Gastrocnemius medialis (tissue), 4 donors: ENCODE results near the gene SLC45A1. TPM values are rescaled to one million over a fixed set of nuclear protein-coding genes. Genes with fewer than 3 reads are reported as not detected.

Experiments used
- ATAC-seq, 2 donors: fragments of 150-250 bp; one replicate each; pipeline ENCODE4 v1.9.1; 2016
- DNase-seq, 2 donors: peaks; one replicate each; pipeline ENCODE4 v3.0.0-alpha.2; 2019
- H3K27ac ChIP-seq, 4 donors: fragments of 200-600 bp; sonication (generic); 1 replicate in 1 of 4; 2 replicates in 3 of 4; pipeline ENCODE4 v1.5.1; 2016 to 2018; ENCODE audit warnings: mild to moderate bottlenecking in 2 of 4, moderate library complexity in 1 of 4
- H3K27me3 ChIP-seq, 3 donors: fragments of 200-600 bp; sonication (generic) in 2 of 3; 1 replicate in 1 of 3; 2 replicates in 2 of 3; pipeline versions ENCODE4 v1.5.1 to v1.6.0; 2016 to 2019; ENCODE audit warnings: mild to moderate bottlenecking in 1 of 3, moderate library complexity in 1 of 3
- H3K36me3 ChIP-seq, 2 donors: fragments of 200-600 bp; sonication (generic) in 1 of 2; one replicate each; pipeline ENCODE4 v1.5.1; 2017 to 2018
- H3K4me1 ChIP-seq, 2 donors: fragments of 200-600 bp; sonication (generic) in 1 of 2; one replicate each; pipeline ENCODE4 v1.5.1; 2016 to 2017; ENCODE audit warnings: mild to moderate bottlenecking in 2 of 2
- H3K4me3 ChIP-seq, 4 donors: fragments of 200-600 bp; sonication (generic) in 3 of 4; 1 replicate in 1 of 4; 2 replicates in 3 of 4; pipeline ENCODE4 v1.5.1; 2016 to 2019; ENCODE audit warnings: mild to moderate bottlenecking in 2 of 4
- H3K9me3 ChIP-seq, 3 donors: fragments of 200-600 bp; sonication (generic) in 2 of 3; 1 replicate in 1 of 3; 2 replicates in 2 of 3; pipeline ENCODE4 v1.5.1; 2016 to 2019
- POLR2A ChIP-seq, 2 donors: fragments of 450-650 bp; IDR thresholded peaks; one replicate each; pipeline ENCODE4 v1.6.1; 2017; ENCODE audit warnings: antibody characterized with exemption in 2 of 2, mild to moderate bottlenecking in 2 of 2, moderate library complexity in 2 of 2
- in situ Hi-C, 4 donors: fragments of 200-750 bp; cut with MboI; loops; one replicate each; pipeline versions ENCODE4 v1.15.0 to v1.8.0; 2017; ENCODE audit warnings: low sequenced_read_pairs in 4 of 4
- intact Hi-C: fragments of 100-400 bp; cut with DNase I; formaldehyde crosslinking; loops from one replicate; pipeline ENCODE4 v1.15.1; 2023; ENCODE audit warnings: low total_unique reads
- total RNA-seq, 4 donors: library from RNA; depleted of rRNA; stranded (reverse); fragments of >200 nt; gene quantifications; one replicate each; pipeline versions ENCODE4 v1.1.0 to v1.2.3, GENCODE V29; 2016
- TF ChIP-seq, protein P1 (sequence below), 5 experiments: fragments of 450-650 bp in 3 of 5; fragments of 200-600 bp in 2 of 5; sonication (generic) in 2 of 5; IDR thresholded peaks in 4 of 5; conservative IDR thresholded peaks in 1 of 5; 1 replicate in 4 of 5; 2 replicates in 1 of 5; pipeline ENCODE4 v1.5.1; 2016 to 2019; ENCODE audit warnings: antibody characterized with exemption in 5 of 5, mild to moderate bottlenecking in 3 of 5, moderate library complexity in 3 of 5

Gene SLC45A1
- total RNA-seq, 4 donors from 2014 or later = 0.56 to 2.9 (median 0.68) TPM

DNA sequence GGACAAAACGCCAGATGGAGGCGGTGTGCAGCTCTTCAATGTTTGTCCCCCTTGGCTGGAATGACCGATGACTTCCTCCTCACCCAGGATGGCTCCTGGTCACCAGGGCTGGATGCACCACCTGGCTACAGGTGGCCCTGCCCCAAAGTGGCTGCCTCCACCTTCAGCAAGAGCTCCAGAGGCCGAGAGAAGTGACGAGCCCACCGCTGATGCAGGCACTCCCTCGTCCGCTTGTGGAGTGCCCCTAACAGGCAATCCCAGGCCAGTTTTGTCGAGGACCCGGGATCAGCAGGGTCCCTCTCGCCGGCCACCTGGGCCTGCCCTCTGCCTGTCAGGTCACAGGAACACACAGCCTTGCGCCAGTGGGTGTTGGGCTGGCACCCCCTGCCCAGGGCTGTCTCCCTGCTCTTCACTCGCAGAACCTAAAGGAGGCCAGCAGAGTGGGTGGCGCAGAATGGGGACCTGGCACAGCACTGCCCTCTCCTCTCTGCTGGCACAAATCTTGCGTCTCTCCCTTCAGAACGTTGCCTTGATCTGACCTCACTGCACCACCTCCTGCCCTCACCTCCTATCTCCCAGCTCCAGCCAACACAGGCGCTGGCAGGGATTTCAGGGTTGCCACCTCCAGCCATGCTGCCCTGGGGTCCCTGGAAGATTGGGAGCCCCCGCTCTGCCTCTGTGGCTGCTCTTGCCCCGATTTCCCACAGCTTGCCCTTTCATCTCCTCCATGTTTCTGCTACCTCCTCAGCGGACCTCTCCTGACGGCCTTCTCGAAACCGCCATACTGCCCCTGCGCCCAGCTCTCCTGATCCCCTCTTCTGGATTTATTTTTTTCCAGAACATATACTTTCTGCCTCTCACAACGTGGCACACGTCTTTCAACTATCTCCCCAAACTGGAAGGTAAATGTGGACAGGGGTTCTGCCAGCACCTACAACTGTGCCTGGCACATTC, 38.6 kb downstream of the SLC45A1 start:
- peaks cover 32 to 40% of the 10 kb centered on the region in 2 donors for H3K4me1 ChIP-seq
- TF ChIP-seq POLR2A (IDR thresholded peaks at IDR 0.05) = no peak
- TF ChIP-seq, protein P1, sequence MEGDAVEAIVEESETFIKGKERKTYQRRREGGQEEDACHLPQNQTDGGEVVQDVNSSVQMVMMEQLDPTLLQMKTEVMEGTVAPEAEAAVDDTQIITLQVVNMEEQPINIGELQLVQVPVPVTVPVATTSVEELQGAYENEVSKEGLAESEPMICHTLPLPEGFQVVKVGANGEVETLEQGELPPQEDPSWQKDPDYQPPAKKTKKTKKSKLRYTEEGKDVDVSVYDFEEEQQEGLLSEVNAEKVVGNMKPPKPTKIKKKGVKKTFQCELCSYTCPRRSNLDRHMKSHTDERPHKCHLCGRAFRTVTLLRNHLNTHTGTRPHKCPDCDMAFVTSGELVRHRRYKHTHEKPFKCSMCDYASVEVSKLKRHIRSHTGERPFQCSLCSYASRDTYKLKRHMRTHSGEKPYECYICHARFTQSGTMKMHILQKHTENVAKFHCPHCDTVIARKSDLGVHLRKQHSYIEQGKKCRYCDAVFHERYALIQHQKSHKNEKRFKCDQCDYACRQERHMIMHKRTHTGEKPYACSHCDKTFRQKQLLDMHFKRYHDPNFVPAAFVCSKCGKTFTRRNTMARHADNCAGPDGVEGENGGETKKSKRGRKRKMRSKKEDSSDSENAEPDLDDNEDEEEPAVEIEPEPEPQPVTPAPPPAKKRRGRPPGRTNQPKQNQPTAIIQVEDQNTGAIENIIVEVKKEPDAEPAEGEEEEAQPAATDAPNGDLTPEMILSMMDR (IDR thresholded peaks at IDR 0.05 in 4 of 5, conservative IDR thresholded peaks at IDR 0.05 in 1 of 5) = no peak
- H3K36me3 ChIP-seq = peaks cover 10 to 89% of the 10 kb centered on the region in 2 donors

DNA sequence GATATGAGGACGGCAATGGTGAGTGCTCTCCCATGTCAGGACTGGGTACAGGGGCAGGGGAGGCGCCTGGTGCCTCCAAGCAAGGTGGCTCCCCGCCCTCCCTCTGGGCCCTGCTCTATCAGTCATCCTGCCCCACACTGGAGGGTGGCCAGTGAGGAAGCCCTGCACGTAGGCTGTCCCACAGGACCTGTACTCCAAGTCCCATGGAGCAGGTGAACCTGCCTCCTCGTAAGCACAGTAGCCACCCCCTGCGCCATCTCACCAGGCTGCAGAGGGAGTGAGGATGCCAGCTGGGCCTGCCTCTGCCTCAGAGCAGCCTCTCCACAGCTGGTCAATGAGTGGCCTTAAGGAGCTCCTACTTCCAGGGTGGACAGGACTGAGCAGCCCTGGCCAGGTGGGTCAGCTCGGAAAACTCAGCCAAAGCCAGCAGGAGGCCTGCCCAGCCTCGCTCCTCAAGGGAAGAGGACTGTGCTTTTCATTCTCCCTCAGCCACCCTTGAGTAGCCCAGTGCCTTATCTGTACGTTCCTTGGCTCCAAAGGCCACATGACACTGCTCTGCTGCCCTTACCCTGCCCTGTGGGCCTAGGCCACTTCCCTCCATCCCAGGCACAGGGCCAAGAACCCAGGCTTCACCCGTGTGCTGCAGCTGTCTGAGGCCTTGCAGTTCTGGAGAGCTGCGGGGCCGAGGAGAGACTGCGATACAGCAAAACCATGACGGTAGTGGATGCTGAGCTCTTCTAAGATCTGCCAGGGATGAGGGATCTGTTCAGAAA, 39.6 kb downstream of the SLC45A1 start:
- Histone ChIP-seq H3K27me3 (no peaks in the 10 kb centered on the region), H3K36me3 (peaks cover 11 to 99% of the 10 kb centered on the region in 2 donors), H3K4me3 (no peak overlapping the region), H3K27ac (peak overlapping the region; percentile 44 to 95 (median 74)), H3K4me1 (peaks cover 27 to 40% of the 10 kb centered on the region in 2 donors), H3K9me3 (no peaks in the 10 kb centered on the region)
- intact Hi-C loops (no loop called here), in situ Hi-C loops (no loop called here)
- DNase-seq (no peak), ATAC-seq (no peak)
- TF ChIP-seq, protein P1 (IDR thresholded peaks at IDR 0.05 in 4 of 5, conservative IDR thresholded peaks at IDR 0.05 in 1 of 5) = no peak
- no peak for TF ChIP-seq POLR2A (IDR thresholded peaks at IDR 0.05)

More for the DNA sequence above, 38.6 kb downstream of the SLC45A1 start:
- Histone ChIP-seq H3K27ac (peak overlapping the region; percentile 44 to 95 (median 74)), H3K9me3 (no peaks in the 10 kb centered on the region), H3K27me3 (no peaks in the 10 kb centered on the region), H3K4me3 (no peak overlapping the region)
- ATAC-seq (no peak), DNase-seq (no peak)
- intact Hi-C loops (no loop called here), in situ Hi-C loops (no loop called here)

DNA sequence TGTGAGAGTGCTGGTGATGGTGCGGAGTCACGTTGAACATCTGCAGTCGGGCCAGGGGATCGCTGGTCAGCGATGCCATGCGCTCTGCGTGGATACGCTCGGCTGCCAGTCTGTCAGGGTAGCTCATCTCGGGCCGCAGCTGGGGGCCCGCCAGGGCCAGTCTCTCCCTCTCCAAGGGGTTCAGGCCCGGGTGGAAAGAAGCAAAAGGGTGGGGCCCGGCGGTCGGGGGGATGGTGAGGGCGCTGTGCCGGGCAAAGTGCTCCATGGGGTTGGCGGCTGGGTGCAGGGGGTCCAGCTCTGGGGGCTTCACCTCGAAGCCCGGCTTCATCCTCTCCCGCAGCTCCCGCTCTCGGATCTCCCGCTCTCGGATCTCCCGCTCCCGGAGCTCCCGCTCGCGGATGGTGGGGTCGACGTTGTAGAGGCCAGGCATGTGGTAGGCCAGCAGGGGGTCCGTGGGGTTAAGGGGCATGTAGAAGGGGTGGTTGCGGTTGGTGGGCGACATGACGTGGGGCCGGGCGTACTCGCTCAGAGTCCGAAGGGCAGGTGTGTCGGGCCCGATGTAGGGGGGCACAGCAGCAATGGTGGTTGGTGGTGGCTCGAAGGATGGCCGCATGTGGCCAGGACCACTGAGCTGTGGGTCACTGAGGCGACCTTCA, 40.5 kb downstream of the SLC45A1 start:
- no peak for ATAC-seq
- DNase-seq = no peak
- no peaks in the 10 kb centered on the region for H3K27me3 ChIP-seq
- H3K27ac ChIP-seq = peak overlapping the region; percentile 44 to 95 (median 74)
- H3K4me1 ChIP-seq = peaks cover 30 to 38% of the 10 kb centered on the region in 2 donors
- H3K4me3 ChIP-seq = no peak overlapping the region
- intact Hi-C loops (no loop called here), in situ Hi-C loops (no loop called here)
- TF ChIP-seq POLR2A (IDR thresholded peaks at IDR 0.05) = no peak
- TF ChIP-seq, protein P1 (IDR thresholded peaks at IDR 0.05 in 4 of 5, conservative IDR thresholded peaks at IDR 0.05 in 1 of 5) = no peak
- H3K36me3 ChIP-seq = peaks cover 11 to 100% of the 10 kb centered on the region in 2 donors
- no peaks in the 10 kb centered on the region for H3K9me3 ChIP-seq

DNA sequence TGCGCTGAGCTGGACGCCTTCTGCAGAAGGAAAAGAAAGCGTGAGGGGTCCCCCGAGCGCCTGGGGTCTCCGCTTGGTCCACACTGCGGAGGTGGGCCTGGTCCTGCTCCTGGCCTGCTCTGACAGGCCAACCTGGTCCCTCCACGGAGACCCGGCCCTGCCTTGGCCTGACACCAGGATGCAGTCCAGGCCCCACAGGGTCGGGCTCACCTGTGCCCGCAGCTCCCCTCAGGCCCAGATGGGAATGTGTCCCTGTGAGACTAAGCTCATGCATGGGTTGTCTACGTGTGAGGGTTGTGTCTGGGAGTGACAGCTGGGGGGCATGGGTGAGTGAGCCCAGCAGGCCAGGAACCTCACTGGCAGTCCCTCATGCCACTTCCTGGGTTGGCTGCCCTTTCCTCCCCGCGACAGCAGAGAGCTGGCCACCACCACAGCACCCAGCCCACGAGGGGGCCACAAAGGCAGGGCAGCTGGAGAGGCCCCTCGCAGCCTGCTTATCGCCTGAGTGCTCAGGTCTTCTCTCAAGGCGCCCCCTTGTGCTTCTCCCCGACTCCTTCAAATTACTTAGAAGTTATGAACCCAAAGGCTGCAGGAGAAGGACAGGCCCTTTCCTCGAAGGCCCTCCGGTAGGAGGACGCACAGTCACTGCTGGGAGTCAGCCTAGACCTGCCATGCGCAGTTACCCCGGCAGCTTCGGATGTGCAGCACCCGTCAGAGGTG, 41.1 kb downstream of the SLC45A1 start:
- intact Hi-C loops = no loop called here
- peaks cover 11 to 100% of the 10 kb centered on the region in 2 donors for H3K36me3 ChIP-seq
- no peaks in the 10 kb centered on the region for H3K9me3 ChIP-seq
- peak overlapping the region; percentile 39 to 95 (median 74) for H3K27ac ChIP-seq
- peaks cover 31 to 39% of the 10 kb centered on the region in 2 donors for H3K4me1 ChIP-seq
- DNase-seq = no peak
- peak in 1 of 2 donors; percentile 11 for ATAC-seq
- in situ Hi-C loops = no loop called here
- TF ChIP-seq, protein P1 (IDR thresholded peaks at IDR 0.05 in 4 of 5, conservative IDR thresholded peaks at IDR 0.05 in 1 of 5) = no peak
- no peak for TF ChIP-seq POLR2A (IDR thresholded peaks at IDR 0.05)
- H3K4me3 ChIP-seq = no peak overlapping the region
- H3K27me3 ChIP-seq = no peaks in the 10 kb centered on the region
